ENCODE measurements around the gene JAZF1.

GRCh38 chr7:28048694-28049093 is 131.9 kb downstream of the JAZF1 start:
- TF ChIP-seq, protein P1, sequence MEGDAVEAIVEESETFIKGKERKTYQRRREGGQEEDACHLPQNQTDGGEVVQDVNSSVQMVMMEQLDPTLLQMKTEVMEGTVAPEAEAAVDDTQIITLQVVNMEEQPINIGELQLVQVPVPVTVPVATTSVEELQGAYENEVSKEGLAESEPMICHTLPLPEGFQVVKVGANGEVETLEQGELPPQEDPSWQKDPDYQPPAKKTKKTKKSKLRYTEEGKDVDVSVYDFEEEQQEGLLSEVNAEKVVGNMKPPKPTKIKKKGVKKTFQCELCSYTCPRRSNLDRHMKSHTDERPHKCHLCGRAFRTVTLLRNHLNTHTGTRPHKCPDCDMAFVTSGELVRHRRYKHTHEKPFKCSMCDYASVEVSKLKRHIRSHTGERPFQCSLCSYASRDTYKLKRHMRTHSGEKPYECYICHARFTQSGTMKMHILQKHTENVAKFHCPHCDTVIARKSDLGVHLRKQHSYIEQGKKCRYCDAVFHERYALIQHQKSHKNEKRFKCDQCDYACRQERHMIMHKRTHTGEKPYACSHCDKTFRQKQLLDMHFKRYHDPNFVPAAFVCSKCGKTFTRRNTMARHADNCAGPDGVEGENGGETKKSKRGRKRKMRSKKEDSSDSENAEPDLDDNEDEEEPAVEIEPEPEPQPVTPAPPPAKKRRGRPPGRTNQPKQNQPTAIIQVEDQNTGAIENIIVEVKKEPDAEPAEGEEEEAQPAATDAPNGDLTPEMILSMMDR (IDR thresholded peaks at IDR 0.05; ENCODE audit: low read length) = no peak
- TF ChIP-seq EZH2 (IDR thresholded peaks at IDR 0.05; ENCODE audit: borderline replicate concordance, low read length) = no peak

All from OCI-LY1 (cell line).